Activated B cell treated with CpG ODN at 0.5 μM for 24 hours (primary cell): ENCODE measurements around the gene SLK. TPM values are rescaled to one million over a fixed set of nuclear protein-coding genes. Genes with fewer than 3 reads are reported as not detected.

Experiments
- ATAC-seq: fragments of 200-7000 bp; cut with Tn5 transposase; one replicate; pipeline ENCODE4 v1.10.0; 2021; ENCODE audit warnings: low read depth, mild to moderate bottlenecking, moderate library complexity
- CTCF ChIA-PET: fragments of 350-600 bp; sonication (Branson Sonifier 250); formaldehyde crosslinking; loops from one replicate; lab custom pipeline; 2021; ENCODE audit warnings: antibody characterized with exemption; lab: Charles Lee
- POLR2A ChIA-PET: fragments of 350-600 bp; sonication (Branson Sonifier 250); formaldehyde crosslinking; loops from one replicate; lab custom pipeline; 2021; ENCODE audit warnings: antibody characterized with exemption; lab: Charles Lee
- DNase-seq: peaks from one replicate; pipeline ENCODE4 v3.0.0; 2022
- H3K27ac Mint-ChIP-seq: one replicate; pipeline ENCODE4 v1.8.0; 2020; ENCODE audit warnings: mixed read lengths
- H3K27me3 Mint-ChIP-seq: one replicate; pipeline ENCODE4 v1.8.0; 2021; ENCODE audit warnings: mixed read lengths
- H3K36me3 Mint-ChIP-seq: one replicate; pipeline ENCODE4 v1.8.0; 2021; ENCODE audit warnings: low read depth, mixed read lengths
- H3K4me1 Mint-ChIP-seq: one replicate; pipeline ENCODE4 v1.8.0; 2021; ENCODE audit warnings: mixed read lengths
- H3K4me3 Mint-ChIP-seq: one replicate; pipeline ENCODE4 v1.8.0; 2020; ENCODE audit warnings: mild to moderate bottlenecking, mixed read lengths
- H3K9me3 Mint-ChIP-seq: one replicate; pipeline ENCODE4 v1.8.0; 2020; ENCODE audit warnings: mixed read lengths
- intact Hi-C: fragments of 100-400 bp; cut with micrococcal nuclease; formaldehyde crosslinking; loops from one replicate; pipeline ENCODE4 v1.15.1; 2024
- total RNA-seq: library from RNA; stranded (reverse); gene quantifications from 2 replicates; pipeline ENCODE4 v1.2.3, GENCODE V29; 2022
- TF ChIP-seq, protein P1 (sequence below): fragments of 200-600 bp; IDR thresholded peaks from one replicate; pipeline ENCODE4 v1.8.0; 2022; ENCODE audit warnings: antibody characterized with exemption, mild to moderate bottlenecking

SLK gene
- total RNA-seq, 1 donor from 2014 or later = 14.0 TPM

DNA sequence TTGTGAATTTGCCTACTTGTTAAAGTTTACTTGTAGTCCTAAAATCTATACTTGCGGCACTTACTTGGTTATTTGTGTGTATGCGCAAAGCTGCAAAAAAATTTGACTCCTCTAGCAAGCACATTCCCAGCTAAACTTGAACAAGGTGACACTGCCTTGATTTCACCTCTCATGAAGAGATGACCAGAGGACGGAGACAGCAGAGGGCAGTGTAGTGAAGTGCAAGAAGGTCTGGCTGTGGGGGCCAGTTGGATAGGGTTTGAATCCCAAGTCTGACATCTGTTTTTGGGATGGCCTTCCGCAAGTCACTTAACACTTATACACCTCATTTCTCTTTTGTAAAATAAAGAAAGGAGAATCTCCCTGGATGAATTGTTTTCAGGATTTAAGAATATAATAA, 15.7 kb downstream of the SLK start:
- Mint-ChIP-seq H3K36me3 (no peaks in the 10 kb centered on the region), H3K4me3 (no peak overlapping the region), H3K9me3 (no peaks in the 10 kb centered on the region), H3K27ac (no peak overlapping the region), H3K27me3 (no peaks in the 10 kb centered on the region), H3K4me1 (peaks cover 47% of the 10 kb centered on the region)
- DNase-seq (no peak), ATAC-seq (no peak)
- TF ChIP-seq, protein P1, sequence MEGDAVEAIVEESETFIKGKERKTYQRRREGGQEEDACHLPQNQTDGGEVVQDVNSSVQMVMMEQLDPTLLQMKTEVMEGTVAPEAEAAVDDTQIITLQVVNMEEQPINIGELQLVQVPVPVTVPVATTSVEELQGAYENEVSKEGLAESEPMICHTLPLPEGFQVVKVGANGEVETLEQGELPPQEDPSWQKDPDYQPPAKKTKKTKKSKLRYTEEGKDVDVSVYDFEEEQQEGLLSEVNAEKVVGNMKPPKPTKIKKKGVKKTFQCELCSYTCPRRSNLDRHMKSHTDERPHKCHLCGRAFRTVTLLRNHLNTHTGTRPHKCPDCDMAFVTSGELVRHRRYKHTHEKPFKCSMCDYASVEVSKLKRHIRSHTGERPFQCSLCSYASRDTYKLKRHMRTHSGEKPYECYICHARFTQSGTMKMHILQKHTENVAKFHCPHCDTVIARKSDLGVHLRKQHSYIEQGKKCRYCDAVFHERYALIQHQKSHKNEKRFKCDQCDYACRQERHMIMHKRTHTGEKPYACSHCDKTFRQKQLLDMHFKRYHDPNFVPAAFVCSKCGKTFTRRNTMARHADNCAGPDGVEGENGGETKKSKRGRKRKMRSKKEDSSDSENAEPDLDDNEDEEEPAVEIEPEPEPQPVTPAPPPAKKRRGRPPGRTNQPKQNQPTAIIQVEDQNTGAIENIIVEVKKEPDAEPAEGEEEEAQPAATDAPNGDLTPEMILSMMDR = no peak
- CTCF ChIA-PET = interaction anchor here (2.2 kb wide), 1 partner anchor 139 kb away, joined by 6 read pairs; the partner anchor contains the start of gene SFR1
- POLR2A ChIA-PET = interaction anchor here (0.7 kb wide), 2 partner anchors 15 to 19 kb away, joined by 3 to 5 read pairs; partner anchors contain the start of gene SLK
- intact Hi-C loops = loop anchor here (1.0 to 2.0 kb wide), 2 partner anchors 14 to 94 kb away; no protein-coding TSS in a partner anchor

DNA sequence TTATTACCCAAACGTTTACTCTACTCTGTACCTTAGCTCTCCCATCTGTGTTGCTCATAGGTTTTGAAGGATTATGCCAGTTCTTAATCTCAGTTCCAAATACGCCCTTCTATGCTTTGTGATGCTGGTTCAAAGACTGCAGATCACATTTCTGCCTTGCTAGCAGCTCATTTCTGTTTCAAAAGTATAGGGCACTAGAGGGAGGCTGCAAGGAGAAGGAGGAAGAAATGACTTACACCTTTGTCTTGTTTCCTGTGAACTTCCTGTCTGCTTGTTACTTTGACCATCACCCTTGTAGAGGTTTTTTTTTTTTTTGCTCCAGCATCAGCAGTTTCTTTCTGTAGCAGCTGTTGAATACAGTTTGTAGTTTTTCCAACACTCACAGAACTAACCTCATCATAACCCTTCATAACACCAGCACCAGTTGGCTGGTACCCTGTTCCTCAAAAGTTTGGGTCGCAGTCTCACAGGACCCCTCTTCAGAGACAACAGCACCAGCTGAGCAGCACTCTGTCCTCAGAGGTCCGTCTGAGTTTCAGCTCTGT, 16.5 kb downstream of the SLK start:
- TF ChIP-seq, protein P1 = no peak
- POLR2A ChIA-PET = interaction anchor here (0.7 to 1.0 kb wide), 5 partner anchors 16 to 138 kb away, joined by 3 to 5 read pairs (median 3); partner anchors contain the start of genes SFR1, SLK and STN1
- no peaks in the 10 kb centered on the region for H3K9me3 Mint-ChIP-seq
- peaks cover 50% of the 10 kb centered on the region for H3K4me1 Mint-ChIP-seq
- CTCF ChIA-PET = interaction anchor here (1.2 to 2.2 kb wide), 2 partner anchors 95 to 138 kb away, joined by 4 to 6 read pairs; partner anchors contain the start of gene SFR1
- H3K36me3 Mint-ChIP-seq = no peaks in the 10 kb centered on the region
- ATAC-seq = peak; percentile 66
- peak overlapping the region; percentile 74 for H3K27ac Mint-ChIP-seq
- peak overlapping the region; percentile 41 for H3K4me3 Mint-ChIP-seq
- intact Hi-C loops = loop anchor here (1.0 to 2.0 kb wide), 2 partner anchors 15 to 95 kb away; no protein-coding TSS in a partner anchor
- H3K27me3 Mint-ChIP-seq = no peaks in the 10 kb centered on the region
- no peak for DNase-seq

DNA sequence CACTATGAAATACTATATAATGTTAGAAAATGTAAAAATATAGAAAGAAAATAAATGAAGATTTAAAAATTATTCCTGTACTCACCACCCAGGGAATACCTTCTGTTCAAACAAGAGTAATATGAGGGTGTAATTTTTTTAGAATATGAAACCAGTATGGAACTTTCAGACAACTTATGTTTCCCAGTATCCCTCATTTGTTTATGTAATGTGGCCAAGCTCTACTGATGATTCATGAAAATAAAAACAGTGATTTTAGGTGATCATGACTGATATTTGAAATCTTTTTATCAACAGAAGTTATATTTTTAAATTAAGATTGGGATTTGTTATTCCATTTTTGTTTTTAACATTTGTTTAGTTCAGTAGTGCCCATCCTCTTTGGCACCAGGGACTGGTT, 18.8 kb downstream of the SLK start:
- peaks cover 47% of the 10 kb centered on the region for H3K4me1 Mint-ChIP-seq
- H3K9me3 Mint-ChIP-seq = no peaks in the 10 kb centered on the region
- H3K4me3 Mint-ChIP-seq = no peak overlapping the region
- no peak overlapping the region for H3K27ac Mint-ChIP-seq
- H3K27me3 Mint-ChIP-seq = no peaks in the 10 kb centered on the region
- no peak for ATAC-seq
- POLR2A ChIA-PET = no interaction called here
- intact Hi-C loops = no loop called here
- CTCF ChIA-PET = no interaction called here
- peaks cover 2% of the 10 kb centered on the region for H3K36me3 Mint-ChIP-seq
- TF ChIP-seq, protein P1 = no peak
- DNase-seq = no peak

DNA sequence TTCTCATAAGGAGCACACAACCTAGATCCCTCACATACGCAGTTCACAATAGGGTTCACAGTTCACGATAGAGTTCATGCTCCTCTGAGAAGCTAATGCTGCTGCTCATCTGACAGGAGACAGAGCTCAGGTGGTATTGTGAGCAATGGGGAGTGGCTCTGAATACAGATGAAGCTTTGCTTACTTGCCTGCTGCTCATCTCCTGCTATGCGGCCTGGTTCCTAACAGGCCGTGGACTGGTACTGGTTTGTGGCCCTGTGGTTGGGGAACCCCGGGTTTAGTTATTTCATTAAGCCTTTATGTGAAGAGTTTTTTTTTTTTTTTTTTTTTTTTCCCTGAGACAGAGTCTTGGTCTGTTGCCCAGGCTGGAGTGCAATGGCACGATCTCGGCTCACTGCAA, 19.4 kb downstream of the SLK start:
- Mint-ChIP-seq H3K4me3 (no peak overlapping the region), H3K36me3 (peaks cover 4% of the 10 kb centered on the region), H3K4me1 (peaks cover 43% of the 10 kb centered on the region), H3K9me3 (no peaks in the 10 kb centered on the region), H3K27ac (no peak overlapping the region), H3K27me3 (no peaks in the 10 kb centered on the region)
- DNase-seq (no peak), ATAC-seq (peak; percentile 25)
- intact Hi-C loops = no loop called here
- CTCF ChIA-PET = no interaction called here
- POLR2A ChIA-PET = no interaction called here
- TF ChIP-seq, protein P1 = no peak

DNA sequence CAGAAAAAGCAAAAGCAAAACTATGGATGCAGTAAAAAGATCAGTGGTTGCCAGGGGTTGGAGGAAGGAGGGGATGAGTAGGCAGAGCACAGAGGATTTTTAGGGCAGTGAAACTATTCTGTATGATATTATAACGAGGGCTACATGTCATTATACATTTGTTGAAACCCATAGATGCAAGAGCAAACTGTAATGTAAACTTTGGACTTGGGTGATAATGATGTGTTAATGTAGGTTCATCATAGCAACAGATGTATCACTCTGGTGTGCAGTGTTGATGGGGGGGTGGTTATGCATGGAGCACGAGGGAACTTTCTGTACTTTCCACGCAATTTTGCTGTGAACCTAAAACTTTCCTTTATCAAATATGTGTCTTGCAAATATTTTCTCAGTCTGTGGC, 23.2 kb downstream of the SLK start:
- Mint-ChIP-seq H3K9me3 (no peaks in the 10 kb centered on the region), H3K27me3 (no peaks in the 10 kb centered on the region), H3K4me3 (no peak overlapping the region), H3K27ac (no peak overlapping the region), H3K36me3 (peaks cover 24% of the 10 kb centered on the region), H3K4me1 (peaks cover 16% of the 10 kb centered on the region)
- intact Hi-C loops = no loop called here
- TF ChIP-seq, protein P1 = no peak
- ChIA-PET POLR2A (no interaction called here), CTCF (no interaction called here)
- no peak for DNase-seq
- ATAC-seq = no peak
